ENCODE measurements around the gene DOLK. TPM values are rescaled to one million over a fixed set of nuclear protein-coding genes. Genes with fewer than 3 reads are reported as not detected.

DOLK gene
- polyA plus RNA-seq, 1 donor (not counting 4 experiments of a cell fraction or from before 2014, with no cell fraction given) = 21.8 TPM

DNA sequence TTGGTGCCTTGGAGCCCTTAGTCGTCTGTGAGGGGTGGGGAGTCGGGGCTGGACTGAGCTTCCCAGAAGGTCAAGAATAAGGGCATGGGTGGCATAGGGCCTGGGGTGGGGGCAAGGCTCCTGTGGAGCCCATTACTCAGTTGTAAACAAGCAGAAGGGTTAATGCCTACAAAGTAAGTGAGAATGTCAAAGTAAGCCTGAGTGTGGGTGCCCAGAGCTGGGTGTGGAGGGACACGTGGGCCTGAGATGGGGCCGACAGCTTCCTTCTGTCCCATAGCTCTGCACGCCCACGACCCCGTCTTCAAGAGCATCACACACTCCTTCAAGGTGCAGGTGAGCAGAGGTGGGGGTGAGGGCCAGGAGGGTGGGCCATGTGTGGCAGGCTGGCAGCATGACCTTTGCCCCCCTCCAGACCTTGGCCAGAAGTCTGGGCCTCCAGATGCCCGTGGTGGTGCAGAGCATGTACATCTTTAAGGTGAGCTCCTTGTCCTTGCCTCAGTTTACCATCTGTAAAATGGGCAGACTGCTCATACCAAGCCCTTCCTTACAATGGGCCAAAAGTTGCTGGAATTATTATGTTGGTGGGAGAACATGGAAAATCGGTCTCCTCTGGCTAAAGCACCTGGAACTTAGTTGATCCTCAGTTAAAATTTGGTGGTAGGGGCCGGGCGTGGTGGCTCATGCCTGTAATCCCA, 11.1 kb downstream of the DOLK start:
- TF ChIP-seq, protein P1, sequence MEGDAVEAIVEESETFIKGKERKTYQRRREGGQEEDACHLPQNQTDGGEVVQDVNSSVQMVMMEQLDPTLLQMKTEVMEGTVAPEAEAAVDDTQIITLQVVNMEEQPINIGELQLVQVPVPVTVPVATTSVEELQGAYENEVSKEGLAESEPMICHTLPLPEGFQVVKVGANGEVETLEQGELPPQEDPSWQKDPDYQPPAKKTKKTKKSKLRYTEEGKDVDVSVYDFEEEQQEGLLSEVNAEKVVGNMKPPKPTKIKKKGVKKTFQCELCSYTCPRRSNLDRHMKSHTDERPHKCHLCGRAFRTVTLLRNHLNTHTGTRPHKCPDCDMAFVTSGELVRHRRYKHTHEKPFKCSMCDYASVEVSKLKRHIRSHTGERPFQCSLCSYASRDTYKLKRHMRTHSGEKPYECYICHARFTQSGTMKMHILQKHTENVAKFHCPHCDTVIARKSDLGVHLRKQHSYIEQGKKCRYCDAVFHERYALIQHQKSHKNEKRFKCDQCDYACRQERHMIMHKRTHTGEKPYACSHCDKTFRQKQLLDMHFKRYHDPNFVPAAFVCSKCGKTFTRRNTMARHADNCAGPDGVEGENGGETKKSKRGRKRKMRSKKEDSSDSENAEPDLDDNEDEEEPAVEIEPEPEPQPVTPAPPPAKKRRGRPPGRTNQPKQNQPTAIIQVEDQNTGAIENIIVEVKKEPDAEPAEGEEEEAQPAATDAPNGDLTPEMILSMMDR (optimal IDR thresholded peaks at IDR 0.05 in 1 of 3, IDR thresholded peaks at IDR 0.05 in 1 of 3, conservative IDR thresholded peaks at IDR 0.05 in 1 of 3; ENCODE audit: extremely low read depth in 1 of 3, insufficient read depth in 2 of 3, low read length in 3 of 3) = no peak
- TF ChIP-seq EZH2 (IDR thresholded peaks at IDR 0.05; ENCODE audit: low read length) = no peak
- H2AFZ ChIP-seq (ENCODE audit: control insufficient read depth, low read length) = no peak overlapping the region
- H4K20me1 ChIP-seq (ENCODE audit: control insufficient read depth, extremely low read depth, insufficient read depth, low read length) = no peaks in the 10 kb centered on the region
- no peaks in the 10 kb centered on the region for H3K9me1 ChIP-seq (ENCODE audit: control insufficient read depth, extremely low read depth, insufficient read depth, low read length)
- no peak overlapping the region for H3K27ac ChIP-seq (ENCODE audit: control insufficient read depth, insufficient read depth, low read length)
- H3K9ac ChIP-seq (ENCODE audit: control insufficient read depth, extremely low read depth, insufficient read depth, low read length) = no peak overlapping the region
- H3K27me3 ChIP-seq (ENCODE audit: control insufficient read depth, extremely low read depth, insufficient read depth, low read length) = no peaks in the 10 kb centered on the region
- no peaks in the 10 kb centered on the region for H3K36me3 ChIP-seq (ENCODE audit: control insufficient read depth in 2 of 2, extremely low read depth in 1 of 2, insufficient read depth in 2 of 2, low read length in 2 of 2)
- no peaks in the 10 kb centered on the region for H3K79me2 ChIP-seq (ENCODE audit: control insufficient read depth, insufficient read depth, low read length)
- no peak for FAIRE-seq
- no peak overlapping the region for H3K4me2 ChIP-seq (ENCODE audit: control insufficient read depth, extremely low read depth, insufficient read depth, low read depth, low read length)
- H3K4me1 ChIP-seq (ENCODE audit: control insufficient read depth, extremely low read depth, insufficient read depth, low read length) = peaks cover 8% of the 10 kb centered on the region
- no peak for DNase-seq (ENCODE audit: low read depth, low spot score)
- dilution Hi-C loops (cut with MboI; ENCODE audit: extremely low pct_ligation_motif_present, low sequenced_read_pairs) = no loop called here
- H3K4me3 ChIP-seq (ENCODE audit: control insufficient read depth in 2 of 3, extremely low read depth in 1 of 3, insufficient read depth in 2 of 3, low read depth in 1 of 3, low read length in 3 of 3) = no peak overlapping the region
- H3K9me3 ChIP-seq (ENCODE audit: control insufficient read depth, low read depth, low read length) = no peaks in the 10 kb centered on the region

DNA sequence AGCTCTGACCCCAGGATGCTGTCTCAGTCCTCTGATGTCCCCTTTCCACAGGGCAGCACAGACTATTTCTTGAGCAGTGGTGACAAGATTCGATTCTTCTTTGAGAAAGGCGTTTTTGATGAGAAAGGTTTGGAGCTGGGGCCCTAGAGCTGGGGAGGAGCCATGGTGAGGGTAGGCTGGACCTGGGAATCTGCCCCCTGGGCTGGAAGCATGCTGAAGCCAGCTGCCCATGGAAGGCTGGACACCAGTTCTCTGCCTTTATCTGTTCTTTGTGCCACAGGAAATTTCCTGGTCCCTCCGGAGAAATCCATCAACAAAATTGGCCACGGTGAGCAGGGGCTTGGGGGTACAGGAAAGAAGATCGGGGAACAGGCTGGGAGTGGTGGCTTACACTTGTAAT, 13.7 kb downstream of the DOLK start:
- TF ChIP-seq, protein P1 (optimal IDR thresholded peaks at IDR 0.05 in 1 of 3, IDR thresholded peaks at IDR 0.05 in 1 of 3, conservative IDR thresholded peaks at IDR 0.05 in 1 of 3; ENCODE audit: extremely low read depth in 1 of 3, insufficient read depth in 2 of 3, low read length in 3 of 3) = no peak
- no peak for TF ChIP-seq EZH2 (IDR thresholded peaks at IDR 0.05; ENCODE audit: low read length)
- no peaks in the 10 kb centered on the region for H3K36me3 ChIP-seq (ENCODE audit: control insufficient read depth in 2 of 2, extremely low read depth in 1 of 2, insufficient read depth in 2 of 2, low read length in 2 of 2)
- no peak overlapping the region for H3K4me3 ChIP-seq (ENCODE audit: control insufficient read depth in 2 of 3, extremely low read depth in 1 of 3, insufficient read depth in 2 of 3, low read depth in 1 of 3, low read length in 3 of 3)
- H3K27ac ChIP-seq (ENCODE audit: control insufficient read depth, insufficient read depth, low read length) = no peak overlapping the region
- H4K20me1 ChIP-seq (ENCODE audit: control insufficient read depth, extremely low read depth, insufficient read depth, low read length) = no peaks in the 10 kb centered on the region
- no peak overlapping the region for H3K4me2 ChIP-seq (ENCODE audit: control insufficient read depth, extremely low read depth, insufficient read depth, low read depth, low read length)
- H2AFZ ChIP-seq (ENCODE audit: control insufficient read depth, low read length) = no peak overlapping the region
- H3K9ac ChIP-seq (ENCODE audit: control insufficient read depth, extremely low read depth, insufficient read depth, low read length) = no peak overlapping the region
- DNase-seq (ENCODE audit: low read depth, low spot score) = no peak
- FAIRE-seq = no peak
- no peaks in the 10 kb centered on the region for H3K9me1 ChIP-seq (ENCODE audit: control insufficient read depth, extremely low read depth, insufficient read depth, low read length)
- dilution Hi-C loops (cut with MboI; ENCODE audit: extremely low pct_ligation_motif_present, low sequenced_read_pairs) = no loop called here
- H3K4me1 ChIP-seq (ENCODE audit: control insufficient read depth, extremely low read depth, insufficient read depth, low read length) = peaks cover 15% of the 10 kb centered on the region
- H3K9me3 ChIP-seq (ENCODE audit: control insufficient read depth, low read depth, low read length) = no peaks in the 10 kb centered on the region
- H3K79me2 ChIP-seq (ENCODE audit: control insufficient read depth, insufficient read depth, low read length) = no peaks in the 10 kb centered on the region
- H3K27me3 ChIP-seq (ENCODE audit: control insufficient read depth, extremely low read depth, insufficient read depth, low read length) = no peaks in the 10 kb centered on the region

Data from keratinocyte (primary cell).